NB4 (cell line): ENCODE data around the gene DEFB118.
"Not testable (repeated sequence)": the region's sequence is repeated elsewhere in the genome, so short reads cannot be mapped to it uniquely, and the experiment has no call there.

ENCODE experiments used
- DNase-seq: peaks from one replicate; pipeline ENCODE4 v3.0.0; 2010; ENCODE audit warnings: low read depth
- H3K4me3 ChIP-seq: one replicate; pipeline ENCODE4 v1.5.1; 2011; ENCODE audit warnings: mild to moderate bottlenecking, low read depth, low read length, moderate library complexity
- MYC ChIP-seq: IDR thresholded peaks from 2 replicates; pipeline ENCODE4 v1.6.1; 2011; ENCODE audit warnings: low read depth, low read length
- POLR2A ChIP-seq: IDR thresholded peaks from 2 replicates; pipeline ENCODE4 v1.6.1; 2011; ENCODE audit warnings: mild to moderate bottlenecking; ENCODE audit not compliant: insufficient read length; ENCODE audit errors: extremely low read depth
- TF ChIP-seq, protein P1 (sequence below): IDR thresholded peaks from one replicate; pipeline ENCODE4 v1.5.1; 2012; ENCODE audit warnings: low read depth, low read length
- TF ChIP-seq, protein P2 (sequence below): IDR thresholded peaks from 2 replicates; pipeline ENCODE4 v1.6.1; 2011; ENCODE audit warnings: low read depth, low read length

DEFB118 gene

GRCh38 chr20:31368301-31368700 lies at the start of gene DEFB118:
TSS of gene DEFB118 (plus strand) at chr20:31368601. CDS start at chr20:31368651, 50 bp downstream.
- no peak for DNase-seq
- H3K4me3 ChIP-seq = no peak within 1 kb of the TSS
- TF ChIP-seq, protein P1, sequence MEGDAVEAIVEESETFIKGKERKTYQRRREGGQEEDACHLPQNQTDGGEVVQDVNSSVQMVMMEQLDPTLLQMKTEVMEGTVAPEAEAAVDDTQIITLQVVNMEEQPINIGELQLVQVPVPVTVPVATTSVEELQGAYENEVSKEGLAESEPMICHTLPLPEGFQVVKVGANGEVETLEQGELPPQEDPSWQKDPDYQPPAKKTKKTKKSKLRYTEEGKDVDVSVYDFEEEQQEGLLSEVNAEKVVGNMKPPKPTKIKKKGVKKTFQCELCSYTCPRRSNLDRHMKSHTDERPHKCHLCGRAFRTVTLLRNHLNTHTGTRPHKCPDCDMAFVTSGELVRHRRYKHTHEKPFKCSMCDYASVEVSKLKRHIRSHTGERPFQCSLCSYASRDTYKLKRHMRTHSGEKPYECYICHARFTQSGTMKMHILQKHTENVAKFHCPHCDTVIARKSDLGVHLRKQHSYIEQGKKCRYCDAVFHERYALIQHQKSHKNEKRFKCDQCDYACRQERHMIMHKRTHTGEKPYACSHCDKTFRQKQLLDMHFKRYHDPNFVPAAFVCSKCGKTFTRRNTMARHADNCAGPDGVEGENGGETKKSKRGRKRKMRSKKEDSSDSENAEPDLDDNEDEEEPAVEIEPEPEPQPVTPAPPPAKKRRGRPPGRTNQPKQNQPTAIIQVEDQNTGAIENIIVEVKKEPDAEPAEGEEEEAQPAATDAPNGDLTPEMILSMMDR = no peak
- TF ChIP-seq, protein P2, sequence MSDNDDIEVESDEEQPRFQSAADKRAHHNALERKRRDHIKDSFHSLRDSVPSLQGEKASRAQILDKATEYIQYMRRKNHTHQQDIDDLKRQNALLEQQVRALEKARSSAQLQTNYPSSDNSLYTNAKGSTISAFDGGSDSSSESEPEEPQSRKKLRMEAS = no peak
- TF ChIP-seq MYC (no peak), POLR2A (no peak)

DNA sequence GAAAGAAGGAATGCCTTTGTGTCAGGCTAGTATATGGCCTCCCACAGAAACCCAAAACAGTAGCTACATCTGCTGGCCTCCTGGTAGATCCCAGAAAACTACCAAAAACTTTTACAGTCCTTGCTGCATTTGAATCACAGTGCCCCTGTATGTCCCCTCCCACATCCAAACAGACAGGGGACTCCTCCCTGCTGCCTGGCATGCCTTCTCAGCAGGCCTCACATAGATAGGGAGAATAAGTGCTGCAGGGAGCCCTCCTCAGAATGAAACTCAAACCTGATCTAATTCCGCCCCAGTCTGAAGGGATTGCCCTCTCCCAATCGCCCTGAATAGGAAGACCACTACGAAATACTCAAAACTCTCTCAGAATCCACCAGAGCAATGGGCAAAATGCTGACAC lies 45.9 kb upstream of the DEFB118 start:
- TF ChIP-seq POLR2A (no peak), MYC (no peak)
- TF ChIP-seq, protein P2 = no peak
- TF ChIP-seq, protein P1 = no peak
- no peak overlapping the region for H3K4me3 ChIP-seq
- no peak for DNase-seq

- no peak for DNase-seq
- TF ChIP-seq, protein P1 = no peak
- TF ChIP-seq MYC = no peak
- no peak for TF ChIP-seq POLR2A
- TF ChIP-seq, protein P2 = no peak
- H3K4me3 ChIP-seq = no peak overlapping the region
These were observed 37.5 kb upstream of the DEFB118 start for GRCh38 chr20:31330893-31331292.

- no peak for DNase-seq
- H3K4me3 ChIP-seq = no peak overlapping the region
- TF ChIP-seq, protein P2 = no peak
- TF ChIP-seq POLR2A (no peak), MYC (no peak)
- TF ChIP-seq, protein P1 = no peak
These were observed 26.9 kb upstream of the DEFB118 start for GRCh38 chr20:31341470-31341869.

- no peak for DNase-seq
- H3K4me3 ChIP-seq = no peak overlapping the region
- TF ChIP-seq, protein P1 = no peak
- TF ChIP-seq MYC (no peak), POLR2A (no peak)
- TF ChIP-seq, protein P2 = no peak
These were observed 12.4 kb upstream of the DEFB118 start for GRCh38 chr20:31355981-31356380.

- no peak for DNase-seq
- H3K4me3 ChIP-seq = no peak overlapping the region
- TF ChIP-seq, protein P2 = no peak
- TF ChIP-seq POLR2A (no peak), MYC (no peak)
- TF ChIP-seq, protein P1 = no peak
These were observed 5.1 kb upstream of the DEFB118 start for GRCh38 chr20:31363295-31363694.

GRCh38 chr20:31364272-31364671 lies 4.1 kb upstream of the DEFB118 start:
- DNase-seq, H3K4me3 ChIP-seq: not testable (repeated sequence)
